ENCODE data around the gene MFNG.

The MFNG gene

GRCh38 chr22:37449331-37450001 is 36.7 kb downstream of the MFNG start:
- no peak for DNase-seq (ENCODE audit: low read depth in 2 of 2)

GRCh38 chr22:37448516-37449127 is 37.6 kb downstream of the MFNG start:
- no peak for DNase-seq (ENCODE audit: low read depth in 2 of 2)

GRCh38 chr22:37445501-37445900 is 40.7 kb downstream of the MFNG start:
- no peak for DNase-seq (ENCODE audit: low read depth in 2 of 2)

- no peak for DNase-seq (ENCODE audit: low read depth in 2 of 2)
Observed at GRCh38 chr22:37443977-37444376, 42.2 kb downstream of the MFNG start.

- DNase-seq (ENCODE audit: low read depth in 2 of 2) = no peak
Observed at GRCh38 chr22:37443086-37443485, 43.1 kb downstream of the MFNG start.

GRCh38 chr22:37442537-37442936 is 43.6 kb downstream of the MFNG start:
- no peak for DNase-seq (ENCODE audit: low read depth in 2 of 2)

GRCh38 chr22:37442135-37442534 is 44.0 kb downstream of the MFNG start:
- no peak for DNase-seq (ENCODE audit: low read depth in 2 of 2)

GRCh38 chr22:37440875-37441274 is 45.3 kb downstream of the MFNG start:
- DNase-seq (ENCODE audit: low read depth in 2 of 2) = no peak

GRCh38 chr22:37439347-37439746 is 46.8 kb downstream of the MFNG start:
- no peak for DNase-seq (ENCODE audit: low read depth in 2 of 2)

GRCh38 chr22:37435970-37436603 is 50.1 kb downstream of the MFNG start:
- no peak for DNase-seq (ENCODE audit: low read depth in 2 of 2)

- no peak for DNase-seq (ENCODE audit: low read depth in 2 of 2)
Observed at GRCh38 chr22:37433786-37434185, 52.4 kb downstream of the MFNG start.

- no peak for DNase-seq (ENCODE audit: low read depth in 2 of 2)
Observed at GRCh38 chr22:37432708-37433054, 53.5 kb downstream of the MFNG start.

GRCh38 chr22:37431801-37432707 is 54.1 kb downstream of the MFNG start:
- peak; percentile 2 to 21 for DNase-seq (ENCODE audit: low read depth in 2 of 2)

GRCh38 chr22:37431366-37431765 is 54.8 kb downstream of the MFNG start:
- no peak for DNase-seq (ENCODE audit: low read depth in 2 of 2)

- DNase-seq (ENCODE audit: low read depth in 2 of 2) = no peak
Observed at GRCh38 chr22:37430941-37431340, 55.2 kb downstream of the MFNG start.

- DNase-seq (ENCODE audit: low read depth in 2 of 2) = peak; percentile 15 to 41
Observed at GRCh38 chr22:37428649-37429586, 57.3 kb downstream of the MFNG start.

- no peak for DNase-seq (ENCODE audit: low read depth in 2 of 2)
Observed at GRCh38 chr22:37427711-37428635, 58.2 kb downstream of the MFNG start.

- no peak for DNase-seq (ENCODE audit: low read depth in 2 of 2)
Observed at GRCh38 chr22:37427135-37427710, 59.0 kb downstream of the MFNG start, which contains the start of gene ELFN2. ELFN2 (minus strand) TSS chr22:37427479; CDS start chr22:37375534, 51,945 bp downstream.

- DNase-seq (ENCODE audit: low read depth in 2 of 2) = no peak
Observed at GRCh38 chr22:37426706-37427134, 59.5 kb downstream of the MFNG start.

Data from stimulated activated CD8-positive, alpha-beta memory T cell treated with anti-CD3 and anti-CD28 coated beads, Interleukin-7, amount 100 ng/mL, for 4 hours (primary cell).